GM12801 (cell line): ENCODE measurements around the gene IFNL3.

Experiments used
- TF ChIP-seq, protein P1 (sequence below): IDR thresholded peaks from one replicate; pipeline ENCODE4 v1.5.1; 2011; ENCODE audit warnings: control low read depth; ENCODE audit not compliant: insufficient read length; ENCODE audit errors: extremely low read depth

Gene IFNL3

DNA sequence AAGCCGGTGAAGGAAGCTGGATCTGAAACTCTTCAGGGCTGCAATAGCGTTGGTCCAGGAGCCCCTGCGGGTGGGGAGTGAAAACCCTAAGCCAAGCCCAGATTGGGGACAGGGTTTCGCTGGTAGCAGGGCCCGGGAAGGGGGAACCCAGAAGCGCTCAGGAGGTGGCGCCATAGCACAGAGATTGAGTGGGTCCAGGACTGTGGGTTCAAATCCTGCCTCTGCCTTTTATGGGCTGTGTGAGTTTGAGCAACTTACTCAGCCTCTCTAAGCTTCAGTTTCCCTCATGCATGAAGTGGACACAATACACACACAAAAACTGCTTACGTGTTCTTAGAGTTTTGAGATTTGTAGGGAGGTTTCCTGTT, 32.4 kb downstream of the IFNL3 start:
- TF ChIP-seq, protein P1, sequence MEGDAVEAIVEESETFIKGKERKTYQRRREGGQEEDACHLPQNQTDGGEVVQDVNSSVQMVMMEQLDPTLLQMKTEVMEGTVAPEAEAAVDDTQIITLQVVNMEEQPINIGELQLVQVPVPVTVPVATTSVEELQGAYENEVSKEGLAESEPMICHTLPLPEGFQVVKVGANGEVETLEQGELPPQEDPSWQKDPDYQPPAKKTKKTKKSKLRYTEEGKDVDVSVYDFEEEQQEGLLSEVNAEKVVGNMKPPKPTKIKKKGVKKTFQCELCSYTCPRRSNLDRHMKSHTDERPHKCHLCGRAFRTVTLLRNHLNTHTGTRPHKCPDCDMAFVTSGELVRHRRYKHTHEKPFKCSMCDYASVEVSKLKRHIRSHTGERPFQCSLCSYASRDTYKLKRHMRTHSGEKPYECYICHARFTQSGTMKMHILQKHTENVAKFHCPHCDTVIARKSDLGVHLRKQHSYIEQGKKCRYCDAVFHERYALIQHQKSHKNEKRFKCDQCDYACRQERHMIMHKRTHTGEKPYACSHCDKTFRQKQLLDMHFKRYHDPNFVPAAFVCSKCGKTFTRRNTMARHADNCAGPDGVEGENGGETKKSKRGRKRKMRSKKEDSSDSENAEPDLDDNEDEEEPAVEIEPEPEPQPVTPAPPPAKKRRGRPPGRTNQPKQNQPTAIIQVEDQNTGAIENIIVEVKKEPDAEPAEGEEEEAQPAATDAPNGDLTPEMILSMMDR, result no peak

DNA sequence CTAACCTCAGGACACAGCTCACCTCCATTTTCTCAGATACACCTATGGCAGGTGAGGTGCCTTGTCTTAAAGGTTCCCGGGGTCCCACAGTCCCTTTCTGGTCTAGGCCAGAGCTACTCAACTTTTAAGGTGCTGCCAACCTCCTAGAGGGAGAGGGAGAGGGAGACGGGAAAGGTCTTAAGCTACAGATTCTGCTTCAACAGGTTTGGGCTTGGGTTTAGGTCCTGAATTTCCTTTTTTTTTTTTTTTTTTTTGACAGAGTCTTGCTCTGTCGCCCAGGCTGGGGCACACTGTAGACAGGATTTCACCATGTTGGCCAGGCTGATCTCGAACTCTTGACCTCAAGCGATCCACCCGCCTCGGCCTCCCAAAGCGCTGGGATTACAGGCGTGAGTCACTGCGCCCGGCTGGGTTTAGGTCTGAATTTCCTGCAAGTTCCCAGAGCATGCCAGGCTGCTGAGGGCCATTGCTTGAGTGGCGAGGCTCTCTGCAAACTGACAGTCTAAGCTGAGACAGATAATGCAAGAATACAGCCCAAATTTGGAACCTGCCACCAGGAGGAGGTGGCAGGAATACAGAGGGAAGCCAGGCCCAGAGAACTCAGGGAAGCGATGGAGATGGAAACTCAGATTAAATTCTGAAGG, 33.0 kb downstream of the IFNL3 start:
- TF ChIP-seq, protein P1, result no peak

DNA sequence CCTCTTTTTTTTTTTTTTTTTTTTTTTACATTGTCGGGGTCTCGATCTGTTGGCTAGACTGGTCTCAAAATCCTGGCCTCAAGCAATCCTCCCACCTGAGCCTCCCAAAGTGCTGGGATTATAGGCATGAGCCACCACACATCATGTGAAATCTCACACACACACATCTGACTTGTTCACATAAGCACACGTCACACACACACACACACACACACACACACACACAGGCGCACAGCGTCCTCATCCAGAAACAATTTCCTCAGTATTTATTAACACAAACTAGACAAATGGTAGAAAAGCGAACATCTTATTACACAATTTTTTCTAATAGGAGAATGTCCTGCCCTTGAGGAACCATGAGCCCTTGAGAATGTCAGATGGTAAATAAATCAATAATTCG, 35.6 kb downstream of the IFNL3 start:
- TF ChIP-seq, protein P1, result no peak

DNA sequence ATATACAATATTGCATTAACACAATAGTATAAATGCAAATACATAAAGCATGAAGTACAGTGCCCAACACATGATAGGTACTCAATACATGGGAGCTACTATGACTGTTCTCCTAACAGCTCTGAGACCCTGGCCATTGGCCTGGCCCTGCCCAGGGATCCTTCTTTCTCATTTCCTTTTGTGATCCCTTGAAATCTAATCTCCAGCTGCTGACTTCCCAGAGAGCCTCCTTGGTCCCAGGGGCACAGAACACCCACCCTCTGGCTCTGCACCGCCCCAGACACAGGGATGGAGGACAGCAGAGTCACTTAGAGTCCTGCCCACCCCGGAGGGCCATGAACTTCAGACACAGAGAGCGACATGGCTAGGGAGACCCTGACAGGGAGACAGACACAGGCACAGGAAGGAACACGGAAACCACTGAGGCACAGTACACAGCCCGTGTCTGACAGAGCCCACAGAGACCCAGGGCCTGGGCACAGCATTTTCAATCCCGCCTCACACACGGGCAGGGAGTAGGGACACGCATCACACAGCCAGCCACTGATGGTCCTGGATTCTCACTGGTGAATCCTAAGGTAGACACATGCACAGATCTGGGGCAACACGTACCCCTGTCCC, 36.5 kb downstream of the IFNL3 start:
- TF ChIP-seq, protein P1, result no peak

DNA sequence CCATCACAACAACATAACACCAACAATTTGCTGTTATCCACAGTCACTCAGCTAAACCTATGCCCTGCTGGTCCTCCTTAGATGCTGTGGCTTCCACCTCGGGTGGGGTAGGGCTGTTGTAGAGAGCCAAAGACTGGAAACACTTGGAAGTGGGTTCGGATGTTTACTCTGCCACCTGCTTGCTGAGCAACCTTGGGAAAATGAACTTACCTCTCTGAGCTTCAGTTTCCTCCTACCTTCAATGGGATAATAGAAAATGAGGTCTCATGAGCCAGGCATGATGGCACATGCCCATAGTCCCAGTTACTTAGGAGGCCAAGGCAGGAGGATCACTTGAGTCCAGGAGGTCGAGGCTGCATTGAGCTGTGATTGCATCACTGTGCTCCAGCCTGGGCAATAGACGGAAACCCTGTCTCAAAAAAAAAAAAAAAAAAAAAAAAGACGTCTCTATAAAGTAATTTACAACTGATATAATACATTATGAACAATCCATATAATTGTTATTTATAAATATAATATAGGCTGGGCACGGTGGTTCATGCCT, 37.4 kb downstream of the IFNL3 start:
- TF ChIP-seq, protein P1, result no peak

DNA sequence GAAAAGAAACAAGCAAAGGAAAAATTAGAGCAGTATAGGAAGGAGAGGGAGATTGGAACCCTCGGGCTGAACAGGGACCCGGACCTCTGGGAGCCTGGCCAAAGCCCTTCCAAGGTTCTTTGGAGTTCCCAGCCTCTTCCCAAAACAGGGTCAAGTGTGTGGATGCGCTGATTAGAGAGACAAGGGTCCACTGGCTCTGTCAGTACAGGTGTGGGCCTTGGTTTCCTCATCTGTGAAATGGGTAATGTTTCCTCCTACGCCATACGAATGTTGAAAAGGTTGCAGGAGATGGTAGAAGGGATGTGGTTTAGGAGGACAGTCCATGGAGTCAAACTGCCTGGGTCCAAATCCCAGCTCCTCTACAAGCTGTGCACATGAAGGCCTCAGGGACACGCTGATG, 38.7 kb downstream of the IFNL3 start:
- TF ChIP-seq, protein P1, result no peak

DNA sequence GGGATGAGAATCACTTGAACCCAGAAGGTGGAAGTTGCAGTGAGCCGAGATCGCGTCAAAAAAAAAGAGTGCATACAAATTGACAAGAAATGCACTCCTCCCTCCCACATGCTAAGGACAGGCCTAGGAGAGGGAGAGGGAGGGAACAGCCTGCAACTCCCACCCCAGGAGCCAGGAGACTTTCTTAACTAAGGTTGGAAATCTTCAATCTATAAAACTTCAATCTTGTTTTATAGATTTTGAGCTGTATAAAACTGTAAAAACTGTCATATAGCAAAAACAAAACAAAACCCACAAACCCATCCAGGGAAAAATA, 39.4 kb downstream of the IFNL3 start:
- TF ChIP-seq, protein P1, result no peak
